Dedifferentiated amniotic fluid mesenchymal stem cell (primary cell): Measurements from ENCODE around the gene CDS2.

Source experiments
- DNase-seq: peaks from one replicate; pipeline ENCODE4 v3.0.0-alpha.2; 2016; ENCODE audit errors: extremely low spot score

CDS2 gene

DNA sequence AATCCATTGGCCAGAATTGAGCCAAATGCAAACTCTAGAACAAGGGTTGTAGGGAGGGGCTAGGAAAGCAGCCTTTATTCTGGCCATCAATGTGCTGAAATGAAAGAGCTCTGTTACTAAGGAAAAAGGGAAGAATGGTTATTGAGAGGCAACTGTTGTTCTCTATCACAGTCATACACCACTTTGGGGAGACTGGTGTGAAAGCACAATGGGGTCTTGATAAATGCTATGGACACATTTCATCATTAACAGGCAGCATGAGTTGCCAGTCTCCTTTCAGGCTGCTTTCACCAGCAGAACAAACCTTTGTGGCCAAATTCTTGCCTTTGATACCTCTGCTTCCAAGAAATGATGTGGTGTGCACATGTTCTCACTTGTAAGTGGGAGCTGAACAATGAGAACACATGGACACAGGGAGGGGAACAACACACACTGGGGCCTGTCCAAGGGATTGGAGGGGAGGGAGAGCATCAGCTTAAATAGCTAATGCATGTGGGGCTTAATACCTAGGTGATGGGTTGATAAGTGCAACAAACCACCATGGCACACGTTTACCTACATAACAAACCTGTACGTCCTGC, 86.2 kb downstream of the CDS2 start:
- DNase-seq, result no peak

DNA sequence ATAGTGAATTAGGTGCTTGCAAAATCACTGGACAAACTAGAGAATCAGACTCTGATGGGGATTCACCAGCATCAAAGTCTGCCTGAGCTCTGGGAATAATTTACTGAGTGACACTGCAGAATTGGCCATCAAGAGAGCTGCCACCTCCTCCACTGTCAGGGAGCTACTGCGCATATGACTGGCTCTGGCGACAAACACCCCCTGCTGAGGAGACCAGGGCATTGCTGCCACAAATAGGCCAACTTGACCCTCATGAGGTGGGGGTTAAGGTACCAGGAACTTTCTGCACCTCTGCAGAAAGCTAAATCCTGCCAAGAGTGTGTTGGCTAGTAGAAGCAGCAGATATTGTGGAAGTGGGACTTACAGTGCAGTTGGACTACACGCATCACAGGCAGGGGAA, 88.0 kb downstream of the CDS2 start:
- no peak for DNase-seq

DNA sequence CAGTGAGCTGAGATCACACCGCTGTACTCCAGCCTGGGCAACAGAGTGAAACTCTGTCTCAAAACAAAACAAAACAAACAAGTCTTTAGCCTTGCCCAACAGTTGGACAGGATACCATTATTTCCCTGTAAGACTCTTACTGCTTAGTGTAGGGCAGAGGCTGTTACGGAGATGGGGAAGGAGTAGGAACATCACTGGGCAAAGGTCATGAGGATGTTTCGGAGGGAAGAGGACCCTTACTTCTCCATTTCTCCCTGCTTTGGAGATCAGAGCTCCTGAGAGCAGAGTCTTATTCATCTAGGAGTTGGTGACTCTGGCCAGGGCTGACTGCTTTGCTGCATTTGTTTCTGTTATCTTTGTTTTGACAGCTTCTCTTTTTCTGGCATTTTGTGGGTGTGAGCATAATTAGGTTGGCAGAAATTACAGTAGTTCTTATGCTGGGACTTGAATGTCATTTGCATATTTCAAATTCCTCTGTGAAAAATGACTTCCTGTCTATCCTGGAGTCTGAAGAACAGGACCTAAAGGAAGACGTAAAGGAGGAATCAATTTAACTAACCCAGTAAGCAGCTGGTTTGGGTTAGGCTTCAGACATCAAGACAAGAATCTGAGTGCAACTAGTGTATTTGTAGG, 89.0 kb downstream of the CDS2 start:
- DNase-seq, result no peak

DNA sequence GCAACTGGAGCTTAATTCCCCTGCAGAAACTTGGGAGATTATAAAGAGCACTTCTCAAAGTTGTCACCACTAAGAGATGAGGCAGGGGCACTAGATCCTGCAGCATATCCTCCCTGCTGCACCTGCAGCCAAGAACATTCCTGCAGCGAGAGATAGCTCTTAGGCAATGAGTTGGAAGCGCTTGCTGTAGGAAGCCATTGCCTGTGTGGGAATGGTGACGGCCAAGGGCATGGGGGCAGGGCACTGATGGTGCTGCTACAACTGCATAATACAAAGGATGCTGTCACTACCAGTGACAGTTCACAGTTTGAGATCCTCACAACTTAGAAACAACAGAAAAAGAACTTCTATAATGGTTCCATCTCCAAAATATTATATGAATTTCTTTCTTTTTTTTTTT, 89.9 kb downstream of the CDS2 start:
- no peak for DNase-seq

DNA sequence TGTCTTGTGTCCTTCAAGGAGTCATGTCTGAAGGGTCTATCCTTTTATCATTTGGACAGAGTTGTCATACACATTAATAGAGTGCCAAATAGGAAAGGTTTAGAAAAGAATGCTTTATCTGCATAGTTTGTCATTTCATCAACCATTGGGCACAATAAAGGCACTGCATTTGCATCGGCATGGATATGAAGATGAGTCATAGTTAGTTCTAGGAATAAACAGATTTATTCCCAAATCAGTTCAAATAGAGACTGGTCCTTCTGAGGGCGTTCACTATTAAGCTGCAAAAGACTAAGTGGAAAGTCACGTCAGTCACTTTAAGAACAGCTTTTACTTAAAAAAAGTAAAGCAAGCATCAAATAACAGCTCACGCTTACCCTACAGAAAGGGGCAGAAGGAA, 90.8 kb downstream of the CDS2 start:
- DNase-seq, result no peak

DNA sequence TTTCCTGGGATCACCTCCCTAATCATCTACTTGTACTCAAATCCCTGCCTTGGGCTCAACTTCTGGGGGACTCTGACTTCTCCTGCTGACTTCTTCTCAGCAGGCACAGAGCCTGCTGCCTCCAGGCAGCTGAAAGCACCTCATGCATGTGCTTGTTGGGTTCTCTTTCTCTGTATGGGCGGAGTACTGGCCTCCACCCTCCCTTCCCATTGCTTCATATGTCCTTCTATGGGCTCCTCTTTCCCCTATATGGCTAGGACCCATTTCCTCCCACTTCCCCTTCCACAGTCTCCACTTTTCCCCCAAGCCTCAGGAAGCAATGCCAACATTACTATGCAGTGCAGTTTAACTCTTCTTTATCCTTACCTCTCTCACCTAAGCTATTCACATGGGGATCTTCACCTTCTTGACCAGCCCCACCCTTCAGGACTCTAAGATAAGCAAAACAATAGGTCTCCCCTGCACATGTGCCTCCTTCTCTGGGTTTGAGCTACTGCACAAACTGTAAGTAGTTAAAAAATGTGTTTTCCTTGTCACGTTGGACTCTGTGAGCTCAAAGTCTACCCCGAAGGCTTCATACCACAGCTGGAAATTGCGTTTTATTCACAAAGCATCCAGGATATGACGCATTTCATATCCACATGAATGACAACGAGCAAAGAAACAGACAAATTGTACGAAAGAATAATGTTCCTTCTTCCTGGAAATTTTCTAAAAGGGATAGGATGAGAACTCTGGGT, 93.7 kb downstream of the CDS2 start:
- DNase-seq, result no peak

- DNase-seq, result no peak
Observed at GRCh38 chr20:5221061-5221430, 94.2 kb downstream of the CDS2 start.

GRCh38 chr20:5222919-5223634, 96.3 kb downstream of the CDS2 start:
- peak; percentile 76 for DNase-seq

DNA sequence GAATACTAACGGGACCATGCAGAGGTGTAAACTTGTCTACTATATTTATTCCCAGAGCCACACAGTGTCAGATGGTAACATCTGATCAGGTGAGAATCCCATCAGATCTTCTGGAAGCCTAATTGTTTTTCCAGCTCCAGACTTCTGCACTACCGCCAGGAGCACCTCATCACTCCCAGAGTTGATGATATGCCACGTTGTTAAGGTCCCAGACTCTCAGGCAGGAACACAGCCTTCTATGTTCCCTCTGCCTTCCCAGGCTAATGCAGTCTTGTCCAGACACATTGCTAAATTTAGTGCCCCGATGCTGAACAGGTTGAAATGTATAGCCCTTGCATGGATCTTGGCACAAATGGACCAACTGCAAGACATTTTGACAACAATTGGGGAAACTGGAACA, 103.7 kb downstream of the CDS2 start:
- DNase-seq, result no peak

- no peak for DNase-seq
Observed at GRCh38 chr20:5234158-5234557, 107.3 kb downstream of the CDS2 start.

DNA sequence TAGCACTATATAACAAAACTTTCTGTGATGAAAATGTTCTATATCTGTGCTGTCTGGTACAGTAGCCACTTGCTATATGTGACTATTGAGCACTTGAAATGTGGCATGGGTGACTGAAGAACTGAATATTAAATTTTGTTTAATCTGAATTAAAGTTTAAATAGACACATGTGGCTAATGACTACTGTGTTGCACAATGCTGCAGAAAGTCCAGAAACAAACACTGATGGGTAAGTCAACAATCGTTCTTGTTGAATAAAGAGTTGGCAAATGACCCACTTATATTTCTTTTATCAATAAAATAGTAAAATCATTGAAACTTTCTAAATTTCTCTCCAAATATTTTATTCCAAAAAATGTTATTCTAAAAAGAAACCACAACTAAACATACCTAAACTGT, 108.2 kb downstream of the CDS2 start:
- no peak for DNase-seq
